Liver (tissue), 9 donors: Measurements from ENCODE around the gene ELL. TPM values are rescaled to one million over a fixed set of nuclear protein-coding genes. Genes with fewer than 3 reads are reported as not detected.

Source experiments
- DNase-seq: peaks from one replicate; pipeline ENCODE4 v3.0.0-alpha.2; 2017; ENCODE audit warnings: low spot score
- H3K27ac ChIP-seq, 2 donors: one replicate each; pipeline ENCODE4 v1.7.0; 2013; ENCODE audit warnings: inconsistent platforms in 2 of 2, low read length in 2 of 2, control low read depth in 1 of 2, low read depth in 1 of 2, mild to moderate bottlenecking in 1 of 2
- H3K27me3 ChIP-seq, 4 donors: one replicate each; pipeline versions ENCODE4 v1.6.1 to v1.7.0; 2013; ENCODE audit warnings: low read length in 3 of 4, inconsistent platforms in 1 of 4, mild to moderate bottlenecking in 1 of 4, moderate library complexity in 1 of 4; ENCODE audit not compliant: control insufficient read depth in 4 of 4, insufficient read depth in 4 of 4
- H3K36me3 ChIP-seq, 4 donors: one replicate each; pipeline versions ENCODE4 v1.6.1 to v1.7.0; 2013; ENCODE audit warnings: low read length in 3 of 4, mild to moderate bottlenecking in 3 of 4, low read depth in 1 of 4, moderate library complexity in 1 of 4; ENCODE audit not compliant: control insufficient read depth in 4 of 4, insufficient read depth in 3 of 4
- H3K4me1 ChIP-seq, 4 donors: one replicate each; pipeline versions ENCODE4 v1.6.1 to v1.7.0; 2013; ENCODE audit warnings: low read length in 3 of 4, mild to moderate bottlenecking in 3 of 4, moderate library complexity in 1 of 4; ENCODE audit not compliant: control insufficient read depth in 4 of 4, insufficient read depth in 4 of 4
- H3K4me3 ChIP-seq, 3 donors: one replicate each; pipeline versions ENCODE4 v1.6.1 to v1.7.0; 2013; ENCODE audit warnings: low read length in 3 of 3, control low read depth in 1 of 3, low read depth in 1 of 3, mild to moderate bottlenecking in 1 of 3
- H3K9ac ChIP-seq, 2 donors: one replicate each; pipeline ENCODE4 v1.7.0; 2013; ENCODE audit warnings: low read length in 2 of 2, mild to moderate bottlenecking in 2 of 2, moderate library complexity in 2 of 2, control low read depth in 1 of 2, low read depth in 1 of 2
- H3K9me3 ChIP-seq, 4 donors: one replicate each; pipeline versions ENCODE4 v1.6.1 to v1.7.0; 2013; ENCODE audit warnings: low read length in 3 of 4; ENCODE audit not compliant: control insufficient read depth in 4 of 4
- ATF3 ChIP-seq: IDR thresholded peaks from 2 replicates; pipeline ENCODE4 v1.6.1; 2016; ENCODE audit warnings: antibody characterized with exemption
- CTCF ChIP-seq: fragments of 150-350 bp; IDR thresholded peaks from 2 replicates; pipeline ENCODE4 v1.5.1; 2017; ENCODE audit warnings: improper control_type of control experiment, low read depth, low read length; ENCODE audit not compliant: missing input control
- EGR1 ChIP-seq, 2 donors: IDR thresholded peaks; 2 replicates each; pipeline ENCODE4 v1.6.1; 2016 to 2018; ENCODE audit warnings: antibody characterized with exemption in 2 of 2, low read depth in 2 of 2
- FOXA1 ChIP-seq: IDR thresholded peaks from 2 replicates; pipeline ENCODE4 v1.6.1; 2016; ENCODE audit warnings: antibody characterized with exemption
- FOXA2 ChIP-seq: IDR thresholded peaks from 2 replicates; pipeline ENCODE4 v1.6.1; 2016; ENCODE audit warnings: antibody characterized with exemption
- GABPA ChIP-seq, 2 donors: IDR thresholded peaks in 1 of 2; conservative IDR thresholded peaks in 1 of 2; 2 replicates each; pipeline ENCODE4 v1.6.1; 2016; ENCODE audit warnings: antibody characterized with exemption in 2 of 2, mild to moderate bottlenecking in 1 of 2, moderate library complexity in 1 of 2
- HNF4A ChIP-seq, 2 donors: conservative IDR thresholded peaks; 2 replicates each; pipeline ENCODE4 v1.6.1; 2016; ENCODE audit warnings: antibody characterized with exemption in 2 of 2, mild to moderate bottlenecking in 2 of 2
- HNF4G ChIP-seq: IDR thresholded peaks from 2 replicates; pipeline ENCODE4 v1.6.1; 2016; ENCODE audit warnings: antibody characterized with exemption
- JUND ChIP-seq, 2 donors: IDR thresholded peaks; 2 replicates each; pipeline ENCODE4 v1.6.1; 2016; ENCODE audit warnings: antibody characterized with exemption in 2 of 2
- MAX ChIP-seq: IDR thresholded peaks from 2 replicates; pipeline ENCODE4 v1.6.1; 2016; ENCODE audit warnings: antibody characterized with exemption
- NR2F2 ChIP-seq: IDR thresholded peaks from 2 replicates; pipeline ENCODE4 v1.6.1; 2016; ENCODE audit warnings: antibody characterized with exemption
- RAD21 ChIP-seq, 2 donors: IDR thresholded peaks; 2 replicates each; pipeline ENCODE4 v1.6.1; 2016; ENCODE audit warnings: antibody characterized with exemption in 2 of 2, mild to moderate bottlenecking in 2 of 2
- REST ChIP-seq: IDR thresholded peaks from 2 replicates; pipeline ENCODE4 v1.6.1; 2016; ENCODE audit warnings: antibody characterized with exemption, mild to moderate bottlenecking
- RXRA ChIP-seq, 2 donors: IDR thresholded peaks; 2 replicates each; pipeline ENCODE4 v1.6.1; 2017 to 2018; ENCODE audit warnings: antibody characterized with exemption in 2 of 2, mild to moderate bottlenecking in 1 of 2
- SP1 ChIP-seq: IDR thresholded peaks from 2 replicates; pipeline ENCODE4 v1.6.1; 2018; ENCODE audit warnings: antibody characterized with exemption, mild to moderate bottlenecking
- TAF1 ChIP-seq: conservative IDR thresholded peaks from 2 replicates; pipeline ENCODE4 v1.6.1; 2016; ENCODE audit warnings: antibody characterized with exemption, mild to moderate bottlenecking
- YY1 ChIP-seq: IDR thresholded peaks from 2 replicates; pipeline ENCODE4 v1.6.1; 2016; ENCODE audit warnings: antibody characterized with exemption, mild to moderate bottlenecking
- ZBTB33 ChIP-seq: IDR thresholded peaks from 2 replicates; pipeline ENCODE4 v1.6.1; 2016; ENCODE audit warnings: antibody characterized with exemption
- WGBS: extraction: QIAGEN DNeasy Blood & Tissue Kit; methylation state at CpG from one replicate; pipeline ENCODE4 v1.1.7; 2013; 5-methylcytosine and 5-hydroxymethylcytosine counted together
- polyA plus RNA-seq, 2 donors: library from polyadenylated mRNA; stranded (reverse) in 1 of 2; unstranded in 1 of 2; fragments of 200-250 nt in 1 of 2; fragments of >200 nt in 1 of 2; fragmentation: Nextera tagmentation in 1 of 2; extraction: Ambion mirVana in 1 of 2; gene quantifications; one replicate each; pipeline versions ENCODE4 v1.2.1 to v1.2.3, GENCODE V29; 2013 to 2015
- total RNA-seq, 2 donors: library from RNA; depleted of rRNA; stranded (reverse); fragments of >200 nt; gene quantifications; one replicate each; pipeline ENCODE4 v1.2.3, GENCODE V29; 2014
- donor health status: healthy.
- donor health status: healthy.
- donor health status: healthy.
- donor health status: healthy.
- donor health status: healthy.

ELL gene
- total and polyA plus RNA-seq, 4 donors = 4.5 to 10.5 (median 6.6) TPM

GRCh38 chr19:18457483-18458331, 64.2 kb downstream of the ELL start:
- H3K4me1 ChIP-seq = peaks cover 4 to 12% (median 6%) of the 10 kb centered on the region in 4 donors
- peaks cover 9 to 44% (median 13%) of the 10 kb centered on the region in 4 donors for H3K36me3 ChIP-seq
- H3K9ac ChIP-seq = no peak overlapping the region
- DNase-seq = no peak
- no peak overlapping the region for H3K27ac ChIP-seq
- no peak for TF ChIP-seq ZBTB33
- TF ChIP-seq HNF4G = no peak
- TF ChIP-seq TAF1 = no peak
- TF ChIP-seq CTCF = no peak
- no peak for TF ChIP-seq FOXA2
- no peak for TF ChIP-seq JUND (IDR thresholded peaks at IDR 0.05)
- TF ChIP-seq EGR1 (IDR thresholded peaks at IDR 0.05; ENCODE audit: low read depth in 2 of 2) = no peak
- no peak for TF ChIP-seq HNF4A (conservative IDR thresholded peaks at IDR 0.05)
- TF ChIP-seq SP1 = no peak
- no peak for TF ChIP-seq REST
- no peak for TF ChIP-seq GABPA (IDR thresholded peaks at IDR 0.05 in 1 of 2, conservative IDR thresholded peaks at IDR 0.05 in 1 of 2)
- TF ChIP-seq RAD21 (IDR thresholded peaks at IDR 0.05) = no peak
- TF ChIP-seq FOXA1 = no peak
- no peak for TF ChIP-seq MAX
- no peak for TF ChIP-seq YY1
- no peak for TF ChIP-seq NR2F2
- TF ChIP-seq ATF3 = no peak
- no peak for TF ChIP-seq RXRA (IDR thresholded peaks at IDR 0.05)
- WGBS = 89% methylated on average over 21 of the region's 21 CpGs
- H3K4me3 ChIP-seq = no peak overlapping the region
- no peaks in the 10 kb centered on the region for H3K27me3 ChIP-seq
- no peaks in the 10 kb centered on the region for H3K9me3 ChIP-seq
